Caco-2 (cell line): ENCODE measurements around the gene CCN5. TPM values are rescaled to one million over a fixed set of nuclear protein-coding genes. Genes with fewer than 3 reads are reported as not detected.
A peak's percentile ranks its signal among the peaks of the same experiment; 100 is the strongest.

Experiments used
- BruUV-seq: library from RNA; stranded (reverse); fragments of 400-500 nt; replicated peaks from 2 replicates; lab custom pipeline; 2021; lab: Mats Ljungman, UMichigan
- CTCF ChIA-PET: fragments of 300-600 bp; sonication (Branson Sonifier 250); formaldehyde crosslinking; loops from one replicate; lab custom pipeline; 2022; ENCODE audit warnings: antibody characterized with exemption; lab: Charles Lee
- POLR2A ChIA-PET: fragments of 300-600 bp; sonication (Branson Sonifier 250); formaldehyde crosslinking; loops from one replicate; lab custom pipeline; 2022; ENCODE audit warnings: antibody characterized with exemption; lab: Charles Lee
- DNase-seq, 2 experiments: peaks; one replicate each; pipeline versions ENCODE4 v3.0.0 to v3.0.0-alpha.2; 2020 to 2022
- H3K27me3 ChIP-seq: replicated peaks from 2 replicates; pipeline ENCODE4 v1.6.0; 2011; ENCODE audit warnings: low read length; ENCODE audit not compliant: control insufficient read depth, insufficient read depth
- H3K36me3 ChIP-seq: 2 replicates; pipeline ENCODE4 v1.5.1; 2011; ENCODE audit warnings: low read length; ENCODE audit not compliant: control insufficient read depth, insufficient read depth
- H3K4me1 ChIP-seq: fragments of 250-450 bp; sonication (Bioruptor Pico); 2 replicates; pipeline ENCODE4 v1.5.1; 2020; ENCODE audit warnings: mild to moderate bottlenecking
- H3K4me3 ChIP-seq: 2 replicates; pipeline ENCODE4 v1.5.1; 2011; ENCODE audit warnings: low read depth, mild to moderate bottlenecking, control low read depth, low read length
- H3K9me3 ChIP-seq: fragments of 250-450 bp; sonication (Bioruptor Pico); 2 replicates; pipeline ENCODE4 v1.5.1; 2020; ENCODE audit warnings: mild to moderate bottlenecking, moderate library complexity
- H3K27ac Mint-ChIP-seq: one replicate; pipeline ENCODE4 v1.8.0; 2022; ENCODE audit warnings: mixed read lengths; ENCODE audit not compliant: unreplicated experiment
- H3K27me3 Mint-ChIP-seq: one replicate; pipeline ENCODE4 v1.8.0; 2022; ENCODE audit warnings: mixed read lengths; ENCODE audit not compliant: insufficient read depth, unreplicated experiment
- H3K36me3 Mint-ChIP-seq: one replicate; pipeline ENCODE4 v1.8.0; 2022; ENCODE audit warnings: mild to moderate bottlenecking, mixed read lengths; ENCODE audit not compliant: insufficient read depth, unreplicated experiment
- H3K4me1 Mint-ChIP-seq: one replicate; pipeline ENCODE4 v1.8.0; 2022; ENCODE audit warnings: low read depth, mixed read lengths; ENCODE audit not compliant: unreplicated experiment
- H3K4me3 Mint-ChIP-seq: one replicate; pipeline ENCODE4 v1.8.0; 2022; ENCODE audit warnings: mild to moderate bottlenecking, moderate library complexity, mixed read lengths; ENCODE audit not compliant: unreplicated experiment
- H3K9me3 Mint-ChIP-seq: one replicate; pipeline ENCODE4 v1.8.0; 2022; ENCODE audit warnings: mixed read lengths; ENCODE audit not compliant: unreplicated experiment
- CTCF ChIP-seq, 2 experiments: fragments of 200-600 bp in 1 of 2; IDR thresholded peaks; 1 replicate in 1 of 2; 2 replicates in 1 of 2; pipeline versions ENCODE4 v1.5.1 to v1.8.0; 2011 to 2022; ENCODE audit warnings: antibody characterized with exemption in 1 of 2, control low read depth in 1 of 2, inconsistent platforms in 1 of 2, low read depth in 1 of 2, low read length in 1 of 2, mild to moderate bottlenecking in 1 of 2, moderate library complexity in 1 of 2; ENCODE audit not compliant: insufficient read depth in 1 of 2, severe bottlenecking in 1 of 2, unreplicated experiment in 1 of 2
- intact Hi-C: fragments of 100-400 bp; cut with micrococcal nuclease; formaldehyde crosslinking; loops from one replicate; pipeline ENCODE4 v1.10.0; 2022; ENCODE audit not compliant: unreplicated experiment
- total RNA-seq: library from RNA; stranded (reverse); gene quantifications from 2 replicates; pipeline ENCODE4 v1.2.3, GENCODE V29; 2022

Gene CCN5
- total RNA-seq, 1 experiment from 2014 or later, result not detected

- no peak overlapping the region for H3K4me3 Mint-ChIP-seq
- H3K4me1 Mint-ChIP-seq, result peaks cover 29% of the 10 kb centered on the region
- H3K27me3 Mint-ChIP-seq, result no peaks in the 10 kb centered on the region
- CTCF ChIA-PET, result interaction anchor here (1.6 kb wide), 1 partner anchor 42 kb away, joined by 9 read pairs; no protein-coding TSS in a partner anchor
- peaks cover 6% of the 10 kb centered on the region for H3K9me3 ChIP-seq
- POLR2A ChIA-PET, result no interaction called here
- intact Hi-C loops, result no loop called here
- DNase-seq, result no peak
- no peak for TF ChIP-seq CTCF (IDR thresholded peaks at IDR 0.05; ENCODE audit: insufficient read depth in 1 of 2, low read depth in 1 of 2, low read length in 1 of 2, severe bottlenecking in 1 of 2, unreplicated experiment in 1 of 2)
- no peak overlapping the region for H3K4me3 ChIP-seq
- peaks cover 17% of the 10 kb centered on the region for H3K36me3 Mint-ChIP-seq
- H3K36me3 ChIP-seq, result no peaks in the 10 kb centered on the region
- H3K9me3 Mint-ChIP-seq, result peaks cover 21% of the 10 kb centered on the region
- BruUV-seq, result no TSS peak
- no peaks in the 10 kb centered on the region for H3K27me3 ChIP-seq
- peak overlapping the region; percentile 81 for H3K27ac Mint-ChIP-seq
- H3K4me1 ChIP-seq, result peaks cover 21% of the 10 kb centered on the region
These were observed 24.3 kb upstream of the CCN5 start for GRCh38 chr20:44690781-44691423.

GRCh38 chr20:44691424-44692423 lies 23.4 kb upstream of the CCN5 start:
- TF ChIP-seq CTCF (IDR thresholded peaks at IDR 0.05; ENCODE audit: insufficient read depth in 1 of 2, low read depth in 1 of 2, low read length in 1 of 2, severe bottlenecking in 1 of 2, unreplicated experiment in 1 of 2), result no peak
- peak overlapping the region; percentile 87 for H3K27ac Mint-ChIP-seq

More at GRCh38 chr20:44691424-44692423, 23.4 kb upstream of the CCN5 start:
- ChIA-PET CTCF (interaction anchor here (1.6 to 2.0 kb wide), 3 partner anchors 8 to 42 kb away, joined by 7 to 10 read pairs (median 9); no protein-coding TSS in a partner anchor), POLR2A (interaction anchor here (1.2 kb wide), 1 partner anchor 194 kb away, joined by 3 read pairs; the partner anchor contains the start of gene YWHAB)
- Histone ChIP-seq H3K27me3 (no peaks in the 10 kb centered on the region), H3K4me1 (peaks cover 21% of the 10 kb centered on the region), H3K9me3 (peaks cover 6% of the 10 kb centered on the region), H3K4me3 (no peak overlapping the region), H3K36me3 (no peaks in the 10 kb centered on the region)
- DNase-seq, result no peak
- BruUV-seq, result no TSS peak
- Mint-ChIP-seq H3K9me3 (peaks cover 21% of the 10 kb centered on the region), H3K4me3 (peak overlapping the region; percentile 64), H3K4me1 (peaks cover 29% of the 10 kb centered on the region), H3K36me3 (peaks cover 17% of the 10 kb centered on the region), H3K27me3 (no peaks in the 10 kb centered on the region)
- intact Hi-C loops, result loop anchor here (2.0 kb wide), 1 partner anchor 41 kb away; no protein-coding TSS in a partner anchor
